ENCODE results near the gene RGS7BP. TPM values are rescaled to one million over a fixed set of nuclear protein-coding genes. Genes with fewer than 3 reads are reported as not detected.

RGS7BP gene
- 0.32 TPM in 1 of 2 replicates, not detected in the other for total RNA-seq

DNA sequence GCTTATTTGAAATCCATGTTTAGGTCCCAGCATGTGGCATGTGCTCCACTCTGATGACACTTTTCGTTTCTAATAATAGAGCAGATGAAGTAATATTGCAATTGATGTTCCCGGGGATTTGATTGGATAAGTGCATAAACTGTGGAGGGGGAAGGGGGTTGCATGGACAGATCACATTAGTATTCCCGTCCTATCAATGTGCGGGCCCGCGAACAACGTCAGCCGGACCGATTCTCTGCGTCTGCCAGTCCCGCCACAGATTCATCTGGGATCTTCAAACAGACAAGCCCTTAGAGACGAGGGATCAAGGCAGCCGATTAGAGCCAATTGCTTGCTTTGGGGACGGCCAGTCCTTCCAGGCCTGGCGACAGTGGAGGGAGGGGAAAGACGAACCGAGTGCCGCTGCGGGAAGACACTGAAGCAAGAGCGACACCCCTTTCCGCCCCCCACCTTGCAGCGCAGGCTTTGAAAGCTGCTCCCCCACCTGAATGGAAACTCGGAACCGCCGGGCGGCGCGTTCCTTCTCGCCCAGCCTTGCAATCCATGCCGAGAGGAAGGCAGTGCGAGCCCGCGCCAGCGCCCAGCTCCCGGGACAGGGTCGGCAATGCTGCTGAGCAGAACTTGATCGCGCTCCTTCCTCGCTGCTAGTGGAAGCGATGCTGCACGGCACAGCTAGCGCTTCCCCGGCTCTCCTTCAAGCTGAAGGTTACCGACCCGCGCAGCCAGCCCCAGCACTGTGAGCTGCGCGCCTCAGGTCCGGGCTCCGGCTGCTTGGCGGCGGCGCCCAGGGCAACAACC lies at the start of gene RGS7BP:
RGS7BP (plus strand) TSS at position 247 of the 798 bp plus-strand sequence. CDS start 610 bp downstream, outside the sequence.
- TF ChIP-seq CTCF (IDR thresholded peaks at IDR 0.05; ENCODE audit: insufficient read depth, low read depth, low read length) = no peak
- DNase-seq (ENCODE audit: low read depth) = peak; percentile 14
- peak within 1 kb of the TSS; percentile 34 for H3K4me3 ChIP-seq (ENCODE audit: low read depth, low read length)

GRCh38 chr5:64457846-64458245 lies 48.0 kb upstream of the RGS7BP start:
- DNase-seq (ENCODE audit: low read depth) = no peak
- H3K4me3 ChIP-seq (ENCODE audit: low read depth, low read length) = no peak overlapping the region
- no peak for TF ChIP-seq CTCF (IDR thresholded peaks at IDR 0.05; ENCODE audit: insufficient read depth, low read depth, low read length)

DNA sequence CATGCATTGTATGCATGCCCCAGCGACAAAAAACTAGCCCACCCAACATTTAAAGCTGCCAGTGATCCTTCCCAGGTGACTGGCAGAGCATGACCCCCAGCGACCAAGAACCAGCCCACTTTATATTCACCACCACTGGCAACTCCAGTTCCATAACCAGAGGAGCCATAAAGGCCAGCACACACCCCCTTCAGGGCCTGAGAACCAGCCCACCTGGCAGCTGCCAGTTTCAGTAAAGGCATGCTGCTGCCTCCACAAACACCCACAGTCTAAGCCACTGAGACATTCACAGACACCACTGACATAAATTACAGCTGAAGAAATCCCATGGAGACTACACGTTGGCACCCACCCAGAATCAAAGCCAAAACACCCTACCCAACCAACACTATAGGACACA lies 46.9 kb upstream of the RGS7BP start:
- no peak for DNase-seq (ENCODE audit: low read depth)
- no peak overlapping the region for H3K4me3 ChIP-seq (ENCODE audit: low read depth, low read length)
- no peak for TF ChIP-seq CTCF (IDR thresholded peaks at IDR 0.05; ENCODE audit: insufficient read depth, low read depth, low read length)

DNA sequence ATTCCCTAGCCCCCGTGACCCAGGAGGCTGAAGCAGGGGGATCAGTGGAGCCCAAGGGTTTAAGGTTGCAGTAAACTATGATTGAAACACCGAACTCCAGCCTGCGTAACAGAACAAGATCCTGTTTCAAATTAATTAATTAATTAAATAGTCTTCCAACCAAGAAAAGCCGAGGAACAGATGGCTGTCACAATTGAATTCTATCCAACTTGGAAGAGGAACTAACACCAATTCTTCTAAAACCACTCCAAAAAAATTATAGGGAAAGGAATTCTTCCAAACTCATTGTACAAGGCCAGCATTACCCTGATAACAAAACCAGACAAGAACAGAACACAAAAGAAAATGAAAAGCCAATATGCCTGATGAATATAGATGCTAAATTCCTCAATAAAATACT lies 43.4 kb upstream of the RGS7BP start:
- no peak overlapping the region for H3K4me3 ChIP-seq (ENCODE audit: low read depth, low read length)
- TF ChIP-seq CTCF (IDR thresholded peaks at IDR 0.05; ENCODE audit: insufficient read depth, low read depth, low read length) = no peak
- no peak for DNase-seq (ENCODE audit: low read depth)

- TF ChIP-seq CTCF (IDR thresholded peaks at IDR 0.05; ENCODE audit: insufficient read depth, low read depth, low read length) = no peak
- no peak for DNase-seq (ENCODE audit: low read depth)
- H3K4me3 ChIP-seq (ENCODE audit: low read depth, low read length) = no peak overlapping the region
These were observed 19.7 kb upstream of the RGS7BP start for GRCh38 chr5:64486163-64486562.

- no peak overlapping the region for H3K4me3 ChIP-seq (ENCODE audit: low read depth, low read length)
- DNase-seq (ENCODE audit: low read depth) = no peak
- TF ChIP-seq CTCF (IDR thresholded peaks at IDR 0.05; ENCODE audit: insufficient read depth, low read depth, low read length) = no peak
These were observed 18.5 kb upstream of the RGS7BP start for GRCh38 chr5:64487283-64487682.

Data from fibroblast of villous mesenchyme (primary cell).